Putamen (tissue), 1 donor: ENCODE data around the gene VOPP1.
A peak's percentile ranks its signal among the peaks of the same experiment; 100 is the strongest.
"Not testable (repeated sequence)": the region's sequence is repeated elsewhere in the genome, so short reads cannot be mapped to it uniquely, and the experiment has no call there.

Source experiments
- DNase-seq: peaks from one replicate; pipeline ENCODE4 v3.0.0-alpha.2; 2016; ENCODE audit warnings: low spot score

VOPP1 gene, protein sequence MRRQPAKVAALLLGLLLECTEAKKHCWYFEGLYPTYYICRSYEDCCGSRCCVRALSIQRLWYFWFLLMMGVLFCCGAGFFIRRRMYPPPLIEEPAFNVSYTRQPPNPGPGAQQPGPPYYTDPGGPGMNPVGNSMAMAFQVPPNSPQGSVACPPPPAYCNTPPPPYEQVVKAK

DNA sequence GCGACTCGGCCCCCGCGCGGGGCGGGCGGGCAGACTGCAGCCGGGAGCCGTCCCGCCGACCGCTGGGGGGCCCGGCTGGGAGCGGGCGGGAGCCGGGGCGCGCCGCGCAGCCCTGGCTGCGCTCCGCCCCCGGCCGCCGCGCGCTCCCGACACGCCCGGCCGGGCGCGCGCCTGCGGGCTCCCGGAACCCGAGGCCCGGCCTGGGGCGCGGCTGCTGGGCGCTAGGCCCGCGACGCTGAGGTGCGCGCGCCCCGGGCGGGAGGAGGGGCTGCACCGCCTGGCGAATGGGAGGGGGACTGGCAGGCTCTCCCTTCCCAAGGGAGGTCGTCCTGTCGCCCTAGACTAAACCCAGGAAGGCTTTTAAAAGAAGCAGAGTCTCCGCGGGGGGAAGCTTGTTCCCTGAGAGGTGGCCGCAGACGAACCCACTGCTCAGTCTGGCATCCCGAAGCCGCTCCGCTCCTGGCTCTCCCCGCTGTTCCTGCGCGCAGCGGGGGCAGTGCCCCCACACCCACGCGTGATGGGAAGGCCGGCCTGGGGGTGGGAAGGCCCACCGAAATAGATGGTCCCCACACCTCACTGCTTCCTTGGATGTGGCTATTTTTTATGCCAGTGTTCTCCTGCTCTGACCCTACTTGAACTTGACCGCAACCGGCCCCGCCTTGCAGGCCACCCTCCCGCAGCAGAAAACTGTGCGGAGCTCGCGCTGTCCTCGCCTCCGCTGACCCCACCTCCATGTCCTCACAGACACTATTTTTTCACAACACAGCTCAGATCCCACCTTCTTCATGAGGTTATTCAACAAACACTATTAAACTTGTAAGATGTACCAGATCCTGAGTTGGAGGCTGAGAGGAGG lies at the start of gene VOPP1:
Gene VOPP1, minus strand, starts transcription at position 125 of the 856 bp plus-strand sequence. CDS start 178 bp downstream, outside the sequence.
- peak; percentile 67 for DNase-seq

DNA sequence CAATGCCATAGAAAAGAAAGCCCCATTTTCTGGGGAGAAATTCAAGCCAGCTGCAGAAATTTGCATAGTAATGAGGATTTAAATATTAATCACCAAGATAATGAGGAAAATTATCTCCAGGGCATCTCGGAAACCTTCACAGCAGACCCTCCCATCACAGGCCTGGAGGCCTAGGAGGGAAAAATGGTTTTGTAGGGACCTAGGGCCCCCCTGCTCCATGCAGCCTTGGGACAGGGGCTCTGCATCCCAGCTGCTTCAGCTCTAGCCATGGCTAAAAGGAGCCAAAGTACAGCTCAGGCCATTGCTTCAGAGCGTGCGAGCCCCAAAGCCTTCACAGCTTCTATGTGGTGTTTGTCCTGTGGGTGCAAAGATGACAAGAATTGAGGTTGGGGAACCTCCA lies 46.6 kb upstream of the VOPP1 start:
- no peak for DNase-seq

DNA sequence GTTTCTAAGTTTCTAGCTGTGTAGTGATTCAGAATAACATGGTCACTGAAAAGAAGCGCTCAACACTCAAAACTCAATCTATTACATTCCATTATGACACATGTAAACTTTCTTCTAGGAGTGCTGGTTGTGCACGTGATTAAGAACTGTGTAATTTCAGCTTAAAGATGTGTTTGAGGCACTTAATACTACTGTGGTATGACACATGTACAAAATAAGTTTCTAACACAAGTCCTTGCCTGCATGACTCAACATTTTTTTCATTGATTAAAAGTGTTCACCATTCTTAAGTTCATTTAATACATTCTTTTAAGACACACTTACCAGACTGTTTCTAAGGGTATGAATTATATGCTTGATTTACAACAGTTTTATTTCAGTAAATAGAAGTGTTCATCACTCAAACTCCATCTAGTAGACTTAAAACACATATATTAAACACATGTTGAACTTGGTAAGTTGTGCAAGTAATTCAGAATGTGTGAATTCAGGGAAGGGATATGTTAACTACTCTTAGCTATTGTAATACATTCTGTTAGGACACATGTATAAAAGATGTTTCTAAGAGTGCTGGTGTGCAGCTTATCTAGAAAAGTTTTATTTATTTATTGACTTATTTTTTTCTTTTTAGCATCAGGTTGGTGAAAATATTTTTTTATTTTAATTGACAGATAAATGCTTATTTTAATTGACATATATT lies 42.2 kb upstream of the VOPP1 start:
- DNase-seq, result not testable (repeated sequence)

DNA sequence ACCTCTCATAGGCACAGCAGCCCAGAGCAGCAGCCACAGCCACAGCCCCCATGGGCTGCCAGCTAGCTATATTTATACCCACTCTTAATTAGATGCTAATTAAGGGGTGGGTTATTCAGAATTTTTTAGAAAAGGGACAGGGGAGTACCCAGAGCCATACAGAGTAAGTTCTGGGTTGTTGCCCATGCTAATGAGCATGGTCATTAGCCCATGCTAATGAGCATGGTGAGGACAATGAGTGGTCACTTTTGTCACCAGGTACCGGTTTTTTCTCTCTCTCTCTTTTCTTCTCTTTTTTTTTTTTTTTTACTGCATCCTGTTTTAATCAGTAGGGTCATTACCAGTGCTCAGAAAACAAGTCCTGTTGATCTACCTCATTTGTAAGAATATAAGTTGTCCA lies 37.4 kb upstream of the VOPP1 start:
- DNase-seq, result not testable (repeated sequence)

DNA sequence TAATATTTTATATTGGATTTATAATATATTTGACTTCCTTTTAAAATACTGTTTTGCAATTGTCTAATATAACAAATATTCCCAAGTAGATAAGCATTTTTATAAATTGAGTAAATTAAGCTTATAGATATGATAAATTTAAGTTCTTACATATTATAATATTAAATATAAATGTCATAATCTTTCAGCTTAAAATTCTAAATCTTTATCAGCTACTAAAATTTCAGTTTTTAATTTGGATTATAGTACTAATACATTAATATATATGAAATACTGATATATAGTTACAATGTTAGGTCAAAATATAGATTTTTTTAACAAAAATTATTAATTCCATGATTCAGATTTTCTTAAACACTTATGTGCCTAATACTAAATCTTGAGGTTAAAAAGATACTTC lies 33.4 kb upstream of the VOPP1 start:
- DNase-seq, result not testable (repeated sequence)

DNA sequence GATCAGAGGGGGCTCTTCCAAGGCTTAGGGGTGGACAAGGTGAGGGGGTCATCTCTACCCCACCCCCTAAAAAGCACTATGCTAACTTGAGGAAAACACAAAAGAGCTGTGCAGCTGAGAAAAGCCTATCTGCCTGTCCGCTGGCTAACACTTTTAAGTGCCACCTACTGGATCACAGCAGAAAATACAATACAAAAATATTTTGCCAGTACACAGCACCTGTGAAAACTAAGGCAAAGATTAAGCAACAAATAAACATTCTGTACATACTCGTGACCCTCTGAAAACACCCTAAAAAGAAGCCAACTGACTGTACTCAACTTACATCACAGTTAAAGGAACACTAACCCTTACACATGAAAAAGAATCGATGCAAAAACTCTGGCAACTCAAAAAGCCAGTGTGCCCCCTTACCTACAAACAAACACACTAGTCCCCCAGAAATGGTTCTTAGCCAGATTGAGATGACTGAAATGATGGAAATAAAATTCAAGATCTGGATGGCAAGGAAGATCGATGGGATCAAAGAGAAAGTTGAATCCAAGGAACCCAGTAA lies 25.7 kb upstream of the VOPP1 start:
- DNase-seq, result not testable (repeated sequence)

DNA sequence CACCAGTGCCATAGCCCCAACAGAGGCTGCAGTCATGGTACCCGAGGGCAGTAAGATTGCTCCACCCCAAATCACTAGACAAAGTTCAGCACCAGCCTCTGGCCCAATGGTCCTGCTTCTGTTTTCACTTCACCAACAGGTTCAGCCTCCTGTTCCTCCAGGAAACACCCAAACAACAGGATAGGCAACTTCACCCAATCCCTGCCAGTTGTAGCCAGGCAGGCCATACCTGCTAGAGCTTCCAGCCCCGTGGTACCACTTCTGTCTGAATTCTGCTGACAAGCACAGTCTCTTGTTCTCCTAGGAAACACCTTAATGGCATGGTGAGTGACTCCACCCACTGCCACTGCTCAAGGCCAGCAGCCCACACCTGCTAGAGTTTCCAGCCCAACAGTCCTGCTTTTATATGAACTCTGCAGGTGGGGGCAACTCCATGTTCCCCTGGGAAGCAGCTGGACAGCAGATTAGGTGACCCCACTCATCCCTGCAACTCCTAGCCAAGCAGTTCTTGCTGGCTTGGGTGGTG lies 25.0 kb upstream of the VOPP1 start:
- DNase-seq, result not testable (repeated sequence)

DNA sequence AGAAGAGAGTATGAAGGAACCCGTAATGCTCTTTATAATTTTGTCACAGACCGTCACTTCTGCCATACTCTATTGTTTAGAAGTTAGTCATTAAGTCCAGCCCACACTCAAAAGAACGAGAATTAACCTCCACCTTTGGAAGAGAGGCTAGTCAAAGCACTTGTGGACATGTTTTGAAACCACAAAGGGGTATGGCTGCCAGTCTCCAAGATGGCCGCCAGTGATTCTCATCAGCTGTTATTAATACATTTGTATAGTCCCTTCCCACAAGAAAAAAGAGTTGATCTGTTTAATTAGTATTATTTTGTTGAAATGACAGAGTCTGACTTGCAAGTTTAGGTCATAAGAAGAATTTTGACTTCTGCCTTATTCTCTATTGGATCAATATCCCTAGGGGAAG lies 23.2 kb upstream of the VOPP1 start:
- no peak for DNase-seq

DNA sequence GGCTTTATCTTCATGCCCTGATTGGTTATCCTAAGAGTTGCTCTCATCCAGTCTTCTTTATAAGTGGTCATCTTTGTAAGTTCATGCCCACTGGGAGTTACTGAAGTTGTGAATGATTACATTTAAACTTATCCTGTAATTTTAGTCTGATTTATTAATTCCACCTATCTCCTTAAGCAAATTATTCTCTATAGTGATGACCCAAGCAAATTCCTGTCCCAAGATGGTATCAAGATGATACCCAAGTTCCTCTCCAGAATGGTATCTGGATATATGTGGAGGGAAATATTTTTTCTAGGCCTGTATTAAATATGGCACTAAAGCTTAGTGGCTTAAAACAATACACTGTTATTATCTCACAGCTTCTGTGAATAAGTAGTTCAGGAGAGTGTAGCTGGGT lies 22.6 kb upstream of the VOPP1 start:
- DNase-seq, result no peak

DNA sequence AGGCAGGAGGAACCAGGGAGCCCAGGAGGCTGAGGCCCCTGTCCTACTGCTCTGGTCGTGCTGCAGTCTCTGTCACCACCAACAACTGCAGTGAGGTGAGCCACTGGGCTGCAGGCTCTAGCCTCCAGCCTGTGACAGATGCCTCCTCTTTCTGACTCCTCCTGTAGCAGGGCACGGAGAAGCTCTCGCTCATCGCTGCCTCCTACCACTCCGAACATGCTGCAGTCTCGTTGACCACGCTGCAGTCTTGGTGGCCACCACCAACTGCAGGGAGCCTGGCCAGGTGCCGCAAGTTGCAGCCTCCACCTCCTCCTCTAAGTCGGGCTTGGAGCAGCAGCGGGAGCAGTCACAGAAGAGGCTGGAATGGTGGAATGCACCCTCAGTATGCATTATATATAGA lies 22.1 kb upstream of the VOPP1 start:
- DNase-seq, result no peak

DNA sequence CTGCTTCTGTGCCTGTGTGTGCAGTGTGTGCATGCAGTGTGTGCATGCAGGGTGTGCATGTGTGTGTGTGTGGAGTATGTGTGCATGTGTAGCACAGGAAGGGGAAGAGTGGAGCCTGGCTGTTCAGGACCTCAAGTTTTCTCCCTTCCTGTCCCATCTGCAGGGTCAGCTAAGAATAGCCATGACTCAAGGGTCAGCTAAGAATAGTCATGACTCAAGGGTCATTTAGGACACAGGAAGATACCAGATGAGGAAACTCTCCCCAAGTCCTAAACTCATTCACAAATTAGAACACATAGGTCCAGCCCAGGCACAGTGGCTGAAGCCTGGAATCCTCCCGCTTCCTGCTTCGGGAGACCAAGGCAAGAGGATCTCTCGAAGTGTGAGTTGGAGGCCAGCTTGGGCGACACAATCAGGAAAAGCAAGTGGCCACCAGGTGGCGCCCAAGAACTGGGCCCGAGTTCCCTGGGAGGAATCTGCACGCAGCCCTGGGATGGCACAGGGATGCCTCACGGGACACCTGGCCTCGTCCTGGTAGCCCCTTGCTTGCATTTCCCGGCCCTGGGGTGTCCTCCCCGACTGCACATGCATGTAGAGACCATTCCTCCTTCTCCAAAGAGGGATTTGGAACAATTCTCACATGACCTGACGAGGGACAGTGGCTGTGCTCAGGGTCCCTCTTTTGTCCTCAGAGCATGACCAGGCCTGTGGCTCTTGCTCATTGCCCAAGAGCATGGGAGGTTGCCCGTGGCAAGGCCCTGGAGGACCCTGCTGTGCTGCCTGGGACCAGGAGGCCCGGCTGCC lies 21.4 kb upstream of the VOPP1 start:
- DNase-seq, result no peak

DNA sequence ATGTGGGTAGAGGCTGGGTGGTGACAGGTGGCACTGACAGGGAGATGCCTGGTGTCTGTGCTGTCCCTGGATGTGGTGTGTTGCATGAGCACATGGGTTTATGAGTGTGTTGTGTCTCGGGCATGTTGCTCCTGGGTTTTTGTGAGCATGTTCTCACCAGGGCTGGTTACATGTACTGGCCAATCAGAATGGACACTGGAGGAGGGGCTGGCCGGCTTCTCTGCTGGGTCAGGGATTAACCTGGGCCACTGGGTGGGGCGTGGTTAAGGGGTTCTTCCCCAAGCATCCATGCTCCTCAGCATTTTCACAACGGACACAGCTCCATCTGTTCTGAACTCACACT lies 20.8 kb upstream of the VOPP1 start:
- DNase-seq, result no peak

DNA sequence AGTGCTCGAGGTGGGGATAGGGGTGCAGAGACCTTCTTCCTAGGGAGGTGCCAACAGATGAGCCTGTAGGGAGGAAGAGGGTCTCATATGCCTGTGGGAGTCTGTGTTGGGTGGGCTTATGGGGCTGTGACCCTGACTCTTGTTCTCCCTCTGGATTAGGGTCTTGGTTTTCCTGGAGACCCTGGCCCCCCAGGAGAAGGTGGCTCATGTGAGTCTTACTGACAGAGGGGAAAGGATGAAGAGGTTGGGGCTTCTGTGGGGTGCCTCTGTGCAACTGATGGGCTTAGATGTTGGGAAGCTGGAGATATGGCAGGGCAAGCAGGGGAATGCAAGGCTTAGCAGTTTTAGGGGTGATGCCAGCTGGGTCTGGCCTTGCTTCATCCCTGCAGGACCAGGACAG lies 20.2 kb upstream of the VOPP1 start:
- DNase-seq, result no peak

DNA sequence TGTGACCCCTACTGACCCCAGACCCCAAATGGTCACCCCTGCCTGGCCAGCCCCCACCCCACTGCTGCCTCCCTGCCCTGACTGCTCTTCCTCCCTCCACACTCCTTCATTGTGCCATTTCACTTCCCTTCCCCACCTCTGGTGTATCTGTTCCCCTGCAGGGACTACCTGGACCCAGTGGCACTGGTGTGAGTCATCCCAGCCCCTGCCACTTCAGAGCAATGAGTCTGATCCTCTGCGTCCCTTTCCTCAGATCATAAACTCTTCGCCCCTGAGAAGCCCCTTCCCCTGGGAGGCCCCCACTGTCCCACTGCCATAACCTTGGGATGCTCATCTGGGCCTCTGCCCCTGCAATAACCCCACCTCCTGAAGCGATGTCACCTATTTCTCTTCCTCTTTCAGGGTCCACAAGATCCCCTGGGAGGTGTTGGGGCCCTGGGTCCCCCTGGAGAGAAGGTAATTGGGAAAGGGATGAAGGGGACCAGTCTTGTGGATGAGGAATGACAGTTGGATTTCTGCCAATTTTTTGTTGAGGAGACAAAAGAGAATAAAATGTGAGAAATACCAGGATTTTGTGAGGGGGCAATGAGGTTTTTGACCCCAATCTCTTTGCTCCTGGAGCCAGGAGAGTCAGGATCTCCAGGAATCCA lies 19.1 kb upstream of the VOPP1 start:
- DNase-seq, result no peak

DNA sequence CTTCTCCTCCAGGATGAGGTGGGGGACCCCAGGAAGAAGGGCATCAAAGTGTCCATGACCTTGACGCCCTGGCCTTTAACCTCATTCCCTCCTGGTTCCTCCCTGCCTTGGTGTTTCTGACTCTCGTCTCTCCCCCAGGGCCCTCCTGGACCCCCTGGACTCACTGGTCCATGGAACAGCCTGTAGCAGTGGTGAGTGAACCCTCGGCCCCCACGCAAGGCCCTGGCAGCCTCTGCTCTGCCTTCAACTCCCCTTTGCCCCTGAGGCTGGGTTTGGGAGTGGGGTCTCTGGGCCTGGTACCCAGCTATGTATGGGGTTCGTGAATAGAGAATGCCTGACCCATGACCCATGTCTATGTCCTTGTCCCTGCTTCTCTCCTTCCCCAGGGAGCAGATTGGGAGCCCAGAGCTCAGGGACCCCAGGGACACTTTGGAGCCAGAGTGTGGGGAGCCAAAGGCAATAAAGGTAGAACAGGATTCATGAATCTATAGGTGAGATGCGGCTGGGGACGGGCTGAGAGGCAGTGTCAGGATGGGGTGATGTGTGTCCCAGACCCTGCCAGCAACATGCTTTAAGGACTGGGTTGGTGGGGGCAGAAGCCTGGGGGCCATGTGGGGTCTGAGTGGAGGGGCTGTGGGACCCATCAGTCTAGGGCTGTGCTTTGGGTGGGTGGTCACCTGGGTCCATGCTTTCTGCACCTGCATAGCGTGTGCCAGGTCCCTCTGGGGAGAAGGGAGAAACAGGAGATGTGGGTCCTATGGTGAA lies 18.4 kb upstream of the VOPP1 start:
- no peak for DNase-seq

DNA sequence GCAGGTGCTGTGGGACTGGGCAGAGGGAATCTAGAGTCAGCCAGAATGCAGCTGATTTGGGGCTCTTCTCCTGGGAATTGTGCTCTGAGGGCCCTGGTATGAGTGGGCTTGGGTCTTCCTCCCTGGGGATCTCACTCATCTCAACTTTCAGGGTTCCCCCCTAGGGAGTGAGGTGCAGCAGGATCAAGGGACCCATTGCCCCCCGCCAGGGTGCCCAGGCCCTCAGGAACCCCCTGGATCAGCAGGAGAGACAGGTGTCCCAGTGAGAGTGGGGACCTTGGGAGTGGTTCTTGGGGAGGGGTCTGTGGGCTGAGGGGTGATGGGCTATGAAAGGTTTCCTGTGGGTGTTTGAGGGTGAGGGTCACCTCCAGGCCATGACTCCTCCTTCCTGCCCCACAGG lies 17.6 kb upstream of the VOPP1 start:
- DNase-seq, result no peak

DNA sequence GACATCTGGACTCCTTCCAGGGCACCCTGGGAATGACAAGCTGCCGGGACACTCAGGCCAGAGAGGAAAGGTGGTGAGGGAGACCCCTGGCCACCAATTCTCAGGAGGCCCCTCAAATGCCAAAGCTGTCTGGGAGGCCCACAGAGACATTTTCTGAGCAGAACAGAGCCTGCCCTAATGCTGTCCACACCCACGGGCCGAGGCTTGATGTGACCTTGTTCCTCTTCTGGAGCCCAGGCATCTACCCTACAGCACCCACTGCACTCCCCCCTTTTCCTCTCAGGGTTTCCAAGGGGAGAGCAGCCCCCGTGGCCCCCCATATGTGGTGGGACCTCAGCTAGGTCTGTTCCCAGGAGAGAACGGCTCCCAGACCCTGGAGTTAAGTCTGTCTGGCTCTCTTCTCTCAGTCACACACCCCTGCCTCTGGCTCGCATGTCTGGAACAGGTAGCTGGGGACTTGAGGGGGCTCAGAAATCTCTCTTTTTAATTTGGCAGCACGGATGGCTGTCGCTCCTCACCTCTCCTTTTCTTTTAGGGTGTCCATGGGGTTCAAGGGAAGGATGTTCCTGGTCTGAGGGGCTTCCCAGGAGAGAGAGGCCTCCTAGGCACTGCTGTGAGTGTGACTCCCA lies 16.8 kb upstream of the VOPP1 start:
- DNase-seq, result no peak

DNA sequence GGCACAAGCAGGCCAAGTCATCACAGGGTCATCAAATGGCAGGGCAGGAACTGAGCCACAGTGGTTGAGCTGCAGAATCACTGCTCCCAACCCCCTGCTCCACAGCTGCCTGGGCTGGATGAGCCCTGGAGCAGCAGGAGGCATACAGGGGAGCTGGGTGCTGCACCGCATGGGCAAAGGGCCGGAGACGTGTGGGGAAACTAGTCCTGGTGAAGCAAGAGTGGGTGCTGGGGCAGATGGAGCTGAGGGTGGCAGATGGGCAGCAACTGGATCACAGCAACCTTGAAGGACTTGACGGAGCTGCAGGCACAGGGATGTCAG lies 16.0 kb upstream of the VOPP1 start:
- DNase-seq, result no peak

DNA sequence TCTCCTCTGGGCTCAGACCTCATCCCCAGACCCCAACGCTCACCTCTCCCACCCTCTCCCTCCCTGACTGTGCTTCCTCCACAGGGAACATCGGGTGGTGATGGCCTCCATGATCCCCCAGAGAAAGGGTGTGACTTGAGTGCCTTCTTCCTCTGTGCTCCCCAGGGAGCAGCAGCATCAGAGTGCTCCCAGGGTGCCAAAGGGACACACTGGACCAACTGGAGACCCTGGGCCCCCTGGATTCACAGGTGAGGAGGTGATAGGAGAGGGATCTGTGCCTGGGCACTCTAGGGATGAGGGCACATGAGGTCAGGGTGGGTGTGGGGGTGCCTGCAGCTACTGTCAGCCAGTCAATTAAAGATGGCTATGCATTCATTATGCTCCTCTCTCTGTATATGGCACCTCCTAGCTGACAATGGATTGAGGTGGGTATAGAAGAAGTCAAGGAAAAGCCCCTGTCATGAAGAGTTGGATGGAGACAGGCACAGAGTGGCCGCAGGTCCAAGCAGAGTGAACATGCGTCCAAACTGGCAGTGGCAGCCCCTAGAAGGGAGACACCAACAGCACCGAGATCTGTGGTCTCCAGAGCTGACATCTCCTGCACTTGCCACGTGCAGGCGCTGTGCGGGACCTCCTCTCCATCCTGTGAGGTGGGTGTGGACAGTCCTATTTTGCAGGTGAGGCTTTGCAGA lies 15.5 kb upstream of the VOPP1 start:
- DNase-seq, result no peak

DNA sequence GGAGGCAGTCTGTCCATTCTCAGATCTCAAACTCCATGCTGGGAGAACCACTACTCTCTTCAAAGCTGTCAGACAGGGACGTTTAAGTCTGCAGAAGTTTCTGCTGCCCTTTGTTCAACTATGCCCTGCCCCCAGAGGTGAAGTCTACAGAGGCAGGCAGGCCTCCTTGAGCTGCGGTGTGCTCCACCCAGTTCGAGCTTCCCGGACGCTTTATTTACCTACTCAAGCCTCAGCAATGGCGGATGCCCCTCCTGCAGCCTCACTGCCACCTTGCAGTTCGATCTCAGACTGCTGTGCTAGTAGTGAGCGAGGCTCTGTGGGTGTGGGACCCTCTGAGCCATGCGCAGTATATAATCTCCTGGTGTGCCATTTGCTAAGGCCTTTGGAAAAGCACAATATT lies 10.4 kb upstream of the VOPP1 start:
- not testable (repeated sequence) for DNase-seq
